Loucy (cell line): ENCODE data around the gene ZDHHC20.

Experiments
- H2AFZ ChIP-seq: fragments of 200-600 bp; sonication (generic); 2 replicates; pipeline ENCODE4 v1.6.0; 2016; ENCODE audit warnings: antibody characterized with exemption, mild to moderate bottlenecking, low read length, moderate library complexity
- H3F3A ChIP-seq: fragments of 200-600 bp; 2 replicates; pipeline ENCODE4 v1.6.0; 2016; ENCODE audit warnings: antibody characterized with exemption, low read depth, mild to moderate bottlenecking
- H3K27me3 ChIP-seq: fragments of 200-600 bp; sonication (generic); 2 replicates; pipeline ENCODE4 v1.6.1; 2014; ENCODE audit warnings: low read length, mild to moderate bottlenecking; ENCODE audit not compliant: insufficient read depth, poor library complexity, severe bottlenecking
- H3K36me3 ChIP-seq: fragments of 200-600 bp; sonication (generic); 2 replicates; pipeline ENCODE4 v1.6.1; 2016; ENCODE audit warnings: low read length; ENCODE audit not compliant: insufficient read depth
- H3K4me1 ChIP-seq: fragments of 200-600 bp; sonication (generic); 2 replicates; pipeline ENCODE4 v1.5.1; 2014; ENCODE audit warnings: low read length, mild to moderate bottlenecking; ENCODE audit not compliant: insufficient read depth, poor library complexity, severe bottlenecking
- H3K4me2 ChIP-seq: fragments of 200-600 bp; sonication (generic); 2 replicates; pipeline ENCODE4 v1.6.0; 2014; ENCODE audit warnings: antibody characterized with exemption, low read length, low read depth, mild to moderate bottlenecking; ENCODE audit not compliant: poor library complexity, severe bottlenecking
- H3K4me3 ChIP-seq: fragments of 200-600 bp; sonication (generic); 2 replicates; pipeline ENCODE4 v1.5.1; 2014; ENCODE audit warnings: low read length, mild to moderate bottlenecking, mixed read lengths; ENCODE audit not compliant: poor library complexity, severe bottlenecking
- H3K79me2 ChIP-seq: fragments of 200-600 bp; sonication (generic); 2 replicates; pipeline ENCODE4 v1.6.1; 2014; ENCODE audit warnings: low read length; ENCODE audit not compliant: insufficient read depth
- H3K9ac ChIP-seq: fragments of 200-600 bp; sonication (generic); 2 replicates; pipeline ENCODE4 v1.6.0; 2014; ENCODE audit warnings: mild to moderate bottlenecking, low read depth, low read length, moderate library complexity; ENCODE audit not compliant: poor library complexity, severe bottlenecking
- H3K9me2 ChIP-seq: fragments of 200-600 bp; sonication (generic); replicated peaks from 2 replicates; pipeline ENCODE4 v1.6.1; 2016; ENCODE audit warnings: low read depth, low read length, mixed read lengths
- H3K9me3 ChIP-seq: fragments of 200-600 bp; sonication (generic); 2 replicates; pipeline ENCODE4 v1.6.1; 2014; ENCODE audit warnings: mild to moderate bottlenecking, antibody characterized with exemption, low read length, low read depth; ENCODE audit not compliant: insufficient read depth
- H4K20me1 ChIP-seq: fragments of 200-600 bp; sonication (generic); 2 replicates; pipeline ENCODE4 v1.6.0; 2014; ENCODE audit warnings: antibody characterized with exemption, low read length, mild to moderate bottlenecking; ENCODE audit not compliant: insufficient read depth, poor library complexity, severe bottlenecking
- EZH2phosphoT487 ChIP-seq: fragments of 200-600 bp; IDR thresholded peaks from 2 replicates; pipeline ENCODE4 v1.6.1; 2018; ENCODE audit warnings: antibody characterized with exemption, mild to moderate bottlenecking, moderate library complexity, borderline replicate concordance
- TF ChIP-seq, protein P1 (sequence below): fragments of 200-600 bp; sonication (generic); conservative IDR thresholded peaks from 2 replicates; pipeline ENCODE4 v1.5.1; 2014; ENCODE audit warnings: mild to moderate bottlenecking, antibody characterized with exemption, low read length

Gene ZDHHC20

DNA sequence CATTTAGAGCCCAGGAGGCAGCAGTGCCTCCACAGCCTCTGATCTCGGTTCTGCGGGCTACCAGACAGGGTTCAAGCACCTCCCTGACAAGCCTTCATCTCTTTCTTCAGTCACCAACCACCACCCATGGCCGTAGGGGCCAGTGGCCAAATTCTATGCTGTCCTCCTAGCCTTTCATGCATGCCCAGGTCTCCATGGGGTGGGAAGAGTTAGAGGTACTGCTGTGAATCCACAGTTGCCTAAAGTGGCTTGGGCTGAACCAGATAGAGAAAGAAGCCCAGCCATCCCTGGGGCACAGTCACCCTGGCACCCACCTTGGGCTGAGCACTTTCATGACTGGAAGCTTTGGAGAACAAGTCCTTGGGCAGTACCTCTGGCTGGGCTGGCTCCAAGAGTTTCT is 97.4 kb downstream of the ZDHHC20 start:
- H3K79me2 ChIP-seq: no peaks in the 10 kb centered on the region
- H3K27me3 ChIP-seq: no peaks in the 10 kb centered on the region
- no peaks in the 10 kb centered on the region for H4K20me1 ChIP-seq
- no peak overlapping the region for H2AFZ ChIP-seq
- TF ChIP-seq EZH2phosphoT487: no peak
- TF ChIP-seq, protein P1, sequence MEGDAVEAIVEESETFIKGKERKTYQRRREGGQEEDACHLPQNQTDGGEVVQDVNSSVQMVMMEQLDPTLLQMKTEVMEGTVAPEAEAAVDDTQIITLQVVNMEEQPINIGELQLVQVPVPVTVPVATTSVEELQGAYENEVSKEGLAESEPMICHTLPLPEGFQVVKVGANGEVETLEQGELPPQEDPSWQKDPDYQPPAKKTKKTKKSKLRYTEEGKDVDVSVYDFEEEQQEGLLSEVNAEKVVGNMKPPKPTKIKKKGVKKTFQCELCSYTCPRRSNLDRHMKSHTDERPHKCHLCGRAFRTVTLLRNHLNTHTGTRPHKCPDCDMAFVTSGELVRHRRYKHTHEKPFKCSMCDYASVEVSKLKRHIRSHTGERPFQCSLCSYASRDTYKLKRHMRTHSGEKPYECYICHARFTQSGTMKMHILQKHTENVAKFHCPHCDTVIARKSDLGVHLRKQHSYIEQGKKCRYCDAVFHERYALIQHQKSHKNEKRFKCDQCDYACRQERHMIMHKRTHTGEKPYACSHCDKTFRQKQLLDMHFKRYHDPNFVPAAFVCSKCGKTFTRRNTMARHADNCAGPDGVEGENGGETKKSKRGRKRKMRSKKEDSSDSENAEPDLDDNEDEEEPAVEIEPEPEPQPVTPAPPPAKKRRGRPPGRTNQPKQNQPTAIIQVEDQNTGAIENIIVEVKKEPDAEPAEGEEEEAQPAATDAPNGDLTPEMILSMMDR: no peak
- peaks cover 25% of the 10 kb centered on the region for H3K4me1 ChIP-seq
- H3K4me3 ChIP-seq: no peak overlapping the region
- no peaks in the 10 kb centered on the region for H3K36me3 ChIP-seq
- H3K9me3 ChIP-seq: peaks cover 10% of the 10 kb centered on the region; the same call in 1 of the 2 replicates
- no peaks in the 10 kb centered on the region for H3K9me2 ChIP-seq
- no peak overlapping the region for H3K4me2 ChIP-seq
- no peak overlapping the region for H3K9ac ChIP-seq
- peaks cover 4% of the 10 kb centered on the region for H3F3A ChIP-seq

DNA sequence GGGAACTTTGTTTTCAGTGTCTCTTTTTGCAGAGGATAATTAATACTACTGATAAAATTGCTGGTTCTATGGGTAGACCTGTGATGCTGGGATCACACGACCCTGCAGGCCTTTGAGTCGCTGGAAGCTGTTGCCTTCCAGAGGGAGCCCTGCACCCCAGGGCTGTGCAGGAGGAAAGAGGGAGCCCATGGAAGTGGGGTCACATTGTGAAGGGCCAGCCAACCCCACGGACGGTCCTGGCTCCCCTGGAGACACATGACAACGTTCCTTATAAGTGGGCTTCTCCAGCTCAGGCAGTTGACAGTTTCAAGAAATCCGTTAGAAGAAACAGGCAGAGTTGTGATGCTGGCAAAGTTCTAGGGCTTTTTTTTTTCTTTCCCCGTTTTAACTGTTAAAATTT is 98.0 kb downstream of the ZDHHC20 start:
- no peak overlapping the region for H3K4me2 ChIP-seq

DNA sequence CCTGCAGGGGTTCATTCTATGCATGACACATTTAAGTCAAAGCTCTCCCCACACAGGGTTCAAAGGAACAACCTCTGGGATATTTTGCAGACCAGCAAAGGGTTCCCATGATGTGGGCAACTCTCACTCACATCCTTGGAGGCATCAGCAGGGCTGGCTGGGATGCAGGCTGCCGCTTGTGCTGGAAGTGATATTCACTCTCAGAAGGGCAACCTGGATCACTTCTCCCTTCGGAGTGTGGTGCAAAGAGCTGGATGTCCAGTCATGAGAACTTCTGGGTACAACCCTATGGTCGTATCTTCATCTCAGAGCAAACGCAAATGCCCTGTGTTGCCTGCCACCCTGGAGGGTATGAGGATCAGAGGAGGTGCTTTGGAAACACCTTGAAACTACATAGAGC is 98.6 kb downstream of the ZDHHC20 start:
- Histone ChIP-seq H3F3A (no peaks in the 10 kb centered on the region), H3K4me1 (peaks cover 13% of the 10 kb centered on the region), H3K9me2 (no peaks in the 10 kb centered on the region), H3K9me3 (peaks cover 10% of the 10 kb centered on the region; the same call in 1 of the 2 replicates), H3K36me3 (no peaks in the 10 kb centered on the region), H3K27me3 (no peaks in the 10 kb centered on the region), H3K4me3 (no peak overlapping the region), H3K4me2 (no peak overlapping the region), H2AFZ (no peak overlapping the region), H4K20me1 (no peaks in the 10 kb centered on the region), H3K79me2 (no peaks in the 10 kb centered on the region), H3K9ac (no peak overlapping the region)
- TF ChIP-seq EZH2phosphoT487: no peak
- TF ChIP-seq, protein P1: no peak

More for the DNA sequence above, 98.0 kb downstream of the ZDHHC20 start:
- Histone ChIP-seq H3K9ac (no peak overlapping the region), H3K4me1 (peaks cover 19% of the 10 kb centered on the region), H3K79me2 (no peaks in the 10 kb centered on the region), H3K9me3 (peaks cover 10% of the 10 kb centered on the region; the same call in 1 of the 2 replicates), H2AFZ (no peak overlapping the region), H3K27me3 (no peaks in the 10 kb centered on the region), H4K20me1 (no peaks in the 10 kb centered on the region), H3K4me3 (no peak overlapping the region), H3K9me2 (no peaks in the 10 kb centered on the region), H3F3A (peaks cover 4% of the 10 kb centered on the region), H3K36me3 (no peaks in the 10 kb centered on the region)
- TF ChIP-seq, protein P1: no peak
- no peak for TF ChIP-seq EZH2phosphoT487
